ENCODE data around the gene FSCB.

The FSCB gene

DNA sequence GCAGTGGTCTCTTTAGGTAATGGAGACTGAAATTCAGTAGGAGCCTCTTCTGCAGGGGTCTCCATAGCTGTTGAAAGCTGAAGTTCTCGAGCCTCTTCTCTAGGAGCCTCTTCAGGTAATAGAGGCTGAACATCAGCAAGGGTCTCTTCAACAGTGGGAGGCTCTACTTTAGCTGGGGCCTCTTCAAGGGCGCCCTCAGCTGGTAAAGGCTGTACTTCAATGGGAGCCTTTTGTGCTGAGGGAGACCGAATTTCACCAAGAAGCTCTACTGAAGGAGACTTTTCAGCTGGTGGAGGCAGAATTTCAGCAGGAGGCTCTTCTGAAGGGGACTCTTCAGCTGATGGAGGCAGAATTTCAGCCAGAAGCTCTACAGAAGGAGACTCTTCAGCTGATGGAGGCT is 1.5 kb downstream of the FSCB start:
- TF ChIP-seq, protein P1, sequence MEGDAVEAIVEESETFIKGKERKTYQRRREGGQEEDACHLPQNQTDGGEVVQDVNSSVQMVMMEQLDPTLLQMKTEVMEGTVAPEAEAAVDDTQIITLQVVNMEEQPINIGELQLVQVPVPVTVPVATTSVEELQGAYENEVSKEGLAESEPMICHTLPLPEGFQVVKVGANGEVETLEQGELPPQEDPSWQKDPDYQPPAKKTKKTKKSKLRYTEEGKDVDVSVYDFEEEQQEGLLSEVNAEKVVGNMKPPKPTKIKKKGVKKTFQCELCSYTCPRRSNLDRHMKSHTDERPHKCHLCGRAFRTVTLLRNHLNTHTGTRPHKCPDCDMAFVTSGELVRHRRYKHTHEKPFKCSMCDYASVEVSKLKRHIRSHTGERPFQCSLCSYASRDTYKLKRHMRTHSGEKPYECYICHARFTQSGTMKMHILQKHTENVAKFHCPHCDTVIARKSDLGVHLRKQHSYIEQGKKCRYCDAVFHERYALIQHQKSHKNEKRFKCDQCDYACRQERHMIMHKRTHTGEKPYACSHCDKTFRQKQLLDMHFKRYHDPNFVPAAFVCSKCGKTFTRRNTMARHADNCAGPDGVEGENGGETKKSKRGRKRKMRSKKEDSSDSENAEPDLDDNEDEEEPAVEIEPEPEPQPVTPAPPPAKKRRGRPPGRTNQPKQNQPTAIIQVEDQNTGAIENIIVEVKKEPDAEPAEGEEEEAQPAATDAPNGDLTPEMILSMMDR (IDR thresholded peaks at IDR 0.05; ENCODE audit: low read depth, low read length, poor library complexity, severe bottlenecking) = no peak
- TF ChIP-seq EZH2phosphoT487 (IDR thresholded peaks at IDR 0.05; ENCODE audit: borderline replicate concordance, low read length) = no peak
- H4K20me1 ChIP-seq (ENCODE audit: control insufficient read depth, insufficient read depth, low read depth, low read length) = no peaks in the 10 kb centered on the region
- no peaks in the 10 kb centered on the region for H3K4me1 ChIP-seq (ENCODE audit: control insufficient read depth, low read length)
- H3K4me2 ChIP-seq (ENCODE audit: low read length) = no peak overlapping the region
- H3K9me2 ChIP-seq (replicated peaks; ENCODE audit: control insufficient read depth, low read length) = no peaks in the 10 kb centered on the region
- H3F3A ChIP-seq (ENCODE audit: control insufficient read depth, insufficient read depth) = no peaks in the 10 kb centered on the region
- no peak overlapping the region for H3K4me3 ChIP-seq (ENCODE audit: low read length)
- H3K9me3 ChIP-seq (ENCODE audit: control insufficient read depth, insufficient read depth, low read length) = no peaks in the 10 kb centered on the region
- H3K27me3 ChIP-seq (ENCODE audit: control insufficient read depth, low read length) = no peaks in the 10 kb centered on the region
- no peaks in the 10 kb centered on the region for H3K79me2 ChIP-seq (ENCODE audit: control insufficient read depth, low read length)
- no peak overlapping the region for H3K27ac ChIP-seq (ENCODE audit: low read depth, low read length)
- H3K36me3 ChIP-seq (ENCODE audit: control insufficient read depth, low read length) = no peaks in the 10 kb centered on the region

DNA sequence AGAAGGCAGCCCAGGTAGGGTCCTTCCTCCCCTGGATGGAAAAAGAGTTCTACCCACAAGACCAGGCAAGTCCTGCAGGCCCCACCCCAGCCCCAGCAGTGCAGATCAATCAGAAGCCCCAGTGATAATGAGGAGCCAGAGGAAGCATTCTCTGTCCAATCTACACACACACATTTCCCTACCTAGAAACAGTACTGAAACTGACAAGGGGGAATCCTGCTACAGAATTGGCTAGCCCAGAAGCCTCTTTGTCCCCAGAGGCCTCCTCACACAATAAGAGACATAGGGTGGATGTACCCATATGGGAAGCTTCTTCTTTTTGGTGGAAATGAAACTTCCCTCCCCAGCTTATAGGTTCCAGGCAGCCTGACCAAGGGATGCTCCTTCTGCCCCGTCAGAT is 9.9 kb downstream of the FSCB start:
- no peak overlapping the region for H3K27ac ChIP-seq (ENCODE audit: low read depth, low read length)
- no peaks in the 10 kb centered on the region for H3K9me2 ChIP-seq (replicated peaks; ENCODE audit: control insufficient read depth, low read length)
- no peak overlapping the region for H3K4me3 ChIP-seq (ENCODE audit: low read length)
- H3K79me2 ChIP-seq (ENCODE audit: control insufficient read depth, low read length) = no peaks in the 10 kb centered on the region
- no peak for TF ChIP-seq EZH2phosphoT487 (IDR thresholded peaks at IDR 0.05; ENCODE audit: borderline replicate concordance, low read length)
- no peaks in the 10 kb centered on the region for H3K4me1 ChIP-seq (ENCODE audit: control insufficient read depth, low read length)
- H3K36me3 ChIP-seq (ENCODE audit: control insufficient read depth, low read length) = no peaks in the 10 kb centered on the region
- H3K27me3 ChIP-seq (ENCODE audit: control insufficient read depth, low read length) = no peaks in the 10 kb centered on the region
- no peak overlapping the region for H3K4me2 ChIP-seq (ENCODE audit: low read length)
- no peaks in the 10 kb centered on the region for H3F3A ChIP-seq (ENCODE audit: control insufficient read depth, insufficient read depth)
- no peaks in the 10 kb centered on the region for H3K9me3 ChIP-seq (ENCODE audit: control insufficient read depth, insufficient read depth, low read length)
- no peaks in the 10 kb centered on the region for H4K20me1 ChIP-seq (ENCODE audit: control insufficient read depth, insufficient read depth, low read depth, low read length)

DNA sequence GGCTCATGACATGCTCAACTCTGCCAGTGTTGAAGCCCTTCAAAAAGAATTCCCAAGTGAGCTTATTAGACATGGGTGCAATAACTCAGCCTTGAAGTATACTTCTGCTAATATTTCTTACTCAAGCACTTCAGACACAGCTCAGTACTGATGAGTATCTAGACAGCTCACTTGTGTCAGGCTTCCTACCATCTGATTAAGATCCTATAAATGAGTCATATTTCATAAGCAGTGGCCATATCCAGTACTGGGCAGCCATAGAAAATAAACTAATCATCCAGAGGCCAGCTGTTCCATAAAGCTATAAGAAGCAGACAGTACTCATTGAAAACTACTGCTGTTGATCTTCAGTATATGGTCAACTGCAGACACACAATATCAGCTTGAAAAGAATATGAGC is 12.9 kb downstream of the FSCB start:
- Histone ChIP-seq H3K9me3 (ENCODE audit: control insufficient read depth, insufficient read depth, low read length) (no peaks in the 10 kb centered on the region), H3K36me3 (ENCODE audit: control insufficient read depth, low read length) (no peaks in the 10 kb centered on the region), H3F3A (ENCODE audit: control insufficient read depth, insufficient read depth) (no peaks in the 10 kb centered on the region), H3K4me2 (ENCODE audit: low read length) (no peak overlapping the region), H4K20me1 (ENCODE audit: control insufficient read depth, insufficient read depth, low read depth, low read length) (no peaks in the 10 kb centered on the region), H3K79me2 (ENCODE audit: control insufficient read depth, low read length) (no peaks in the 10 kb centered on the region), H3K9me2 (replicated peaks; ENCODE audit: control insufficient read depth, low read length) (no peaks in the 10 kb centered on the region), H3K27me3 (ENCODE audit: control insufficient read depth, low read length) (no peaks in the 10 kb centered on the region), H3K4me1 (ENCODE audit: control insufficient read depth, low read length) (no peaks in the 10 kb centered on the region), H3K4me3 (ENCODE audit: low read length) (no peak overlapping the region), H3K27ac (ENCODE audit: low read depth, low read length) (no peak overlapping the region)
- TF ChIP-seq, protein P1 (IDR thresholded peaks at IDR 0.05; ENCODE audit: low read depth, low read length, poor library complexity, severe bottlenecking) = no peak
- TF ChIP-seq EZH2phosphoT487 (IDR thresholded peaks at IDR 0.05; ENCODE audit: borderline replicate concordance, low read length) = no peak

DNA sequence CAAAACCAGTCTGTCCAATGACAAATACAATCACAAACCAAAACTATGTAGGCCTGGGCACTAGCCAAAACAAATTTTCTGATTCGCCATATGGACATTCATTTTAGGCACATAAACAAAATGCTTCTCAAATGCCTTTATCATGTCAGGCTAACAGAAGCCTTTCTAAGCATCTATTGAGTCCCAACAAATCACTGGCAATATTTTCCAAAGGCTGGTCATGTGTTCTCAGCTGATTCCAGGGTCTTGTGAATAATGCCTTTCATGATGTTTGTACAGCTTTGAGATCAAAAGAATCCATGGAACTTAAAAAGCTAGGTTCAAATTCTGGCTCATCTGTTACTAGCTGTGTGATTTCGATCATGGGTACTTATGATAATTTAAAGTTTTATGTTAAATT is 16.1 kb downstream of the FSCB start:
- Histone ChIP-seq H3K36me3 (ENCODE audit: control insufficient read depth, low read length) (no peaks in the 10 kb centered on the region), H3K27ac (ENCODE audit: low read depth, low read length) (no peak overlapping the region), H4K20me1 (ENCODE audit: control insufficient read depth, insufficient read depth, low read depth, low read length) (no peaks in the 10 kb centered on the region), H3K4me3 (ENCODE audit: low read length) (no peak overlapping the region), H3K4me1 (ENCODE audit: control insufficient read depth, low read length) (no peaks in the 10 kb centered on the region), H3K9me2 (replicated peaks; ENCODE audit: control insufficient read depth, low read length) (no peaks in the 10 kb centered on the region), H3K4me2 (ENCODE audit: low read length) (no peak overlapping the region), H3K9me3 (ENCODE audit: control insufficient read depth, insufficient read depth, low read length) (no peaks in the 10 kb centered on the region), H3K79me2 (ENCODE audit: control insufficient read depth, low read length) (no peaks in the 10 kb centered on the region), H3F3A (ENCODE audit: control insufficient read depth, insufficient read depth) (no peaks in the 10 kb centered on the region), H3K27me3 (ENCODE audit: control insufficient read depth, low read length) (no peaks in the 10 kb centered on the region)
- TF ChIP-seq, protein P1 (IDR thresholded peaks at IDR 0.05; ENCODE audit: low read depth, low read length, poor library complexity, severe bottlenecking) = no peak
- TF ChIP-seq EZH2phosphoT487 (IDR thresholded peaks at IDR 0.05; ENCODE audit: borderline replicate concordance, low read length) = no peak
